ENCODE data around the gene CST9. TPM values are rescaled to one million over a fixed set of nuclear protein-coding genes. Genes with fewer than 3 reads are reported as not detected.

The CST9 gene
- total and polyA plus RNA-seq, 10 of the 15 experiments (the other 5 are each of a cell fraction or from before 2014, with no cell fraction given) = not detected

DNA sequence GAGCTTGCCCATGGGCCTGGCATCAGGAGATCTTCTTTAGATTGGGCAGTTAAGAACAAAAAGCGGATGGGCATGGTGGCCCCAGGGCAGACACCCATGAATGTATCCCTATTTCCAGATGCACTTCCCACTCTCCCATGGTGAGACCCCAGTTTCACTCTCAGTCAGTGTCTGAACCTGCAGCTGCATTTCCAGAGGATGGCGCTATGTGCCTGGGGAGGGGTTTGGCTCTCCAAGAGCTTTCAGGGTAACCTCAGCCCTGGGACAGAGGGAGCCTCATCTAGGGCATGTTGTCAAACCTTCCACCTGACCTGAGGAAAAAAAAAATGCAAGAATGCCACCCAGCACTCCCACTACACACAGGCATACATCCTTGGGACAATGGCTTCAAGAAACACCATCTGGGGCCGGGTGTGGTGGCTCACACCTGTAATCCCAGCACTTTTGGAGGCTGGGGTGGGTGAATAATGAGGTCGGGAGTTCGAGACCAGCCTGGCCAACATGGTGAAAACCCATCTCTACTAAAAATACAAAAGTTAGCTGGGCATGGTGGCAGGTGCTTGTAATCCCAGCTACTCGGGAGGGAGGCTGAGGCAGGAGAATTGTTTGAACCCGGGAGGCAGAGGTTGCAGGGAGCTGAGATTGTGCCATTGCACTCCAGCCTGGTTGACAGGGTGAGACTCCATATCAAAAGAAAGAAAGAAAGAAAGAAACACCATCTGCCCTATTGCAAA lies 39.4 kb downstream of the CST9 start:
- TF ChIP-seq, protein P1, sequence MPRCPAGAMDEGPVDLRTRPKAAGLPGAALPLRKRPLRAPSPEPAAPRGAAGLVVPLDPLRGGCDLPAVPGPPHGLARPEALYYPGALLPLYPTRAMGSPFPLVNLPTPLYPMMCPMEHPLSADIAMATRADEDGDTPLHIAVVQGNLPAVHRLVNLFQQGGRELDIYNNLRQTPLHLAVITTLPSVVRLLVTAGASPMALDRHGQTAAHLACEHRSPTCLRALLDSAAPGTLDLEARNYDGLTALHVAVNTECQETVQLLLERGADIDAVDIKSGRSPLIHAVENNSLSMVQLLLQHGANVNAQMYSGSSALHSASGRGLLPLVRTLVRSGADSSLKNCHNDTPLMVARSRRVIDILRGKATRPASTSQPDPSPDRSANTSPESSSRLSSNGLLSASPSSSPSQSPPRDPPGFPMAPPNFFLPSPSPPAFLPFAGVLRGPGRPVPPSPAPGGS (IDR thresholded peaks at IDR 0.05; ENCODE audit: borderline replicate concordance, insufficient read depth, low read depth, low read length, poor library complexity, severe bottlenecking) = no peak
- no peak for TF ChIP-seq ASH2L (IDR thresholded peaks at IDR 0.05; ENCODE audit: borderline replicate concordance, low read depth)
- no peak for TF ChIP-seq TCF7 (IDR thresholded peaks at IDR 0.05; ENCODE audit: borderline replicate concordance)
- no peak for TF ChIP-seq FOXK2 (IDR thresholded peaks at IDR 0.05)
- TF ChIP-seq STAT3 (IDR thresholded peaks at IDR 0.05; ENCODE audit: low read depth, low read length) = no peak
- no peak for TF ChIP-seq SIX5 (IDR thresholded peaks at IDR 0.05; ENCODE audit: low read depth, low read length, severe bottlenecking)
- no peak for TF ChIP-seq SMAD5 (IDR thresholded peaks at IDR 0.05; ENCODE audit: low read depth)
- Histone ChIP-seq H4K20me1 (ENCODE audit: control insufficient read depth, insufficient read depth) (no peaks in the 10 kb centered on the region), H3K4me1 (ENCODE audit: control insufficient read depth, insufficient read depth, low read length) (no peaks in the 10 kb centered on the region), H3K4me3 (no peak overlapping the region), H3K79me2 (ENCODE audit: control insufficient read depth, insufficient read depth, low read length) (no peaks in the 10 kb centered on the region), H3K9ac (ENCODE audit: control insufficient read depth, insufficient read depth, low read length) (no peak overlapping the region), H3K27ac (ENCODE audit: control insufficient read depth, insufficient read depth) (no peak overlapping the region), H3K36me3 (ENCODE audit: control insufficient read depth in 2 of 2, insufficient read depth in 2 of 2, low read length in 1 of 2) (no peaks in the 10 kb centered on the region), H3K9me3 (replicated peaks; ENCODE audit: control insufficient read depth, insufficient read depth, low read length) (peaks cover 1% of the 10 kb centered on the region; the same call in 1 of the 3 replicates), H3K4me2 (ENCODE audit: control insufficient read depth, insufficient read depth) (no peak overlapping the region), H2AFZ (ENCODE audit: control insufficient read depth, low read depth, low read length) (no peak overlapping the region), H3K27me3 (replicated peaks in 1 of 2; ENCODE audit: control insufficient read depth in 2 of 2, insufficient read depth in 2 of 2, low read length in 1 of 2) (no peaks in the 10 kb centered on the region; a peak in 2 of 4 replicates)
- FAIRE-seq (no peak), ATAC-seq (no peak), DNase-seq (ENCODE audit: low read depth, low spot score) (no peak)
- ChIA-PET RAD21 (ENCODE audit: unreplicated experiment) (no interaction called here), SMC1A (ENCODE audit: uncharacterized antibody, unreplicated experiment) (interaction anchor here (0.6 kb wide), 1 partner anchor 13 kb away, joined by 4 read pairs; no protein-coding TSS in a partner anchor), POLR2A (no interaction called here), CTCF (no interaction called here)
- in situ Hi-C loops (cut with MboI) (no loop called here), intact Hi-C loops (cut with micrococcal nuclease; ENCODE audit: unreplicated experiment) (no loop called here)
- BruUV-seq (replicated peaks) = no TSS peak
- under 1% methylated on average over 7 of the region's 7 CpGs for WGBS (ENCODE audit: insufficient coverage, insufficient replicate concordance, low lambda C conversion rate, missing lambda C conversion rate)
